ENCODE data around the gene OSBPL5. TPM values are rescaled to one million over a fixed set of nuclear protein-coding genes. Genes with fewer than 3 reads are reported as not detected.

OSBPL5 gene
- total RNA-seq, 1 experiment from 2014 or later, result 16.1 TPM

DNA sequence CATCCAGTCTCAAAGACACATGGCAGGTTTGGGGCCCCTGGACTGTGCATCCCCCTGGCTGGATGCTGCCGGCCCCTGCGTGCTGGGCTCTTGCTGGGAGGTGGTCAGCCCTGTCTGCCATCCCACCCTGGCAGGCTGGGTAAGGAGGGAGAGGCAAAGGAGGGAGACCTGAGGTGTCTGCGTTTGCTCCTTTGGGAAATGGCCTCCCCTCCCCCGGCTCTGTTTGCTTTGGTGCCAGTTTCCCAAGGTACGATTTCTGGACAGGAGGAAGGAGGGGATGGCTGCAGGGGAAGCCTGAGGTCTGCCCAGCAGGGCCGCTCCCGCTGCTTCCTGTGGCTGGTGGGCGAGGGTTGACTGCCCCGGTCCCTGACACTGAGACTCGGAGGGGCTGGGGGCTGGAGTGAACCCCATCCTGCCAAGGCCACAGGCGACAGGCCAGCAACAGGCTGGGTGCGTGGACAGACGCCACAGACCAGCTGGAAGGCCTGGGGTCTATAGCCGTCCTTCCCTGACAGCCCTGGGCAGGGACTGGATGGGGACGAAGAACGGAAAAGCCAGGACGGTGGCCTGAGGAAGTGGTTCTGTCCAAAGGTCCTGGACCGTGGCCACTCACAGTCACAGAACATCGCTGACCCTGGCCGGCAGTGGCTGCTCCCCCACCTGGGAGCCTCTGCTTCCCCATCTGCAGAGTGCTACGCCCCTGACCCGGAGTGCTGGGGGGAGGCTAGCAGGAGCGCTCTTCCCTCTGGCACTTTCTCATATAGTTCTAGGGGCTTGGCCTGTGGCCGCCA is 38.0 kb downstream of the OSBPL5 start:
- TF ChIP-seq, protein P1, sequence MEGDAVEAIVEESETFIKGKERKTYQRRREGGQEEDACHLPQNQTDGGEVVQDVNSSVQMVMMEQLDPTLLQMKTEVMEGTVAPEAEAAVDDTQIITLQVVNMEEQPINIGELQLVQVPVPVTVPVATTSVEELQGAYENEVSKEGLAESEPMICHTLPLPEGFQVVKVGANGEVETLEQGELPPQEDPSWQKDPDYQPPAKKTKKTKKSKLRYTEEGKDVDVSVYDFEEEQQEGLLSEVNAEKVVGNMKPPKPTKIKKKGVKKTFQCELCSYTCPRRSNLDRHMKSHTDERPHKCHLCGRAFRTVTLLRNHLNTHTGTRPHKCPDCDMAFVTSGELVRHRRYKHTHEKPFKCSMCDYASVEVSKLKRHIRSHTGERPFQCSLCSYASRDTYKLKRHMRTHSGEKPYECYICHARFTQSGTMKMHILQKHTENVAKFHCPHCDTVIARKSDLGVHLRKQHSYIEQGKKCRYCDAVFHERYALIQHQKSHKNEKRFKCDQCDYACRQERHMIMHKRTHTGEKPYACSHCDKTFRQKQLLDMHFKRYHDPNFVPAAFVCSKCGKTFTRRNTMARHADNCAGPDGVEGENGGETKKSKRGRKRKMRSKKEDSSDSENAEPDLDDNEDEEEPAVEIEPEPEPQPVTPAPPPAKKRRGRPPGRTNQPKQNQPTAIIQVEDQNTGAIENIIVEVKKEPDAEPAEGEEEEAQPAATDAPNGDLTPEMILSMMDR (conservative IDR thresholded peaks at IDR 0.05), result no peak
- Histone ChIP-seq H2BK12ac (ENCODE audit: insufficient read length, low read depth, low read length) (no peak overlapping the region), H2BK5ac (ENCODE audit: insufficient read length, low read length) (no peak overlapping the region), H3K9ac (ENCODE audit: extremely low read depth, insufficient read length, low read length) (no peak overlapping the region), H2BK15ac (ENCODE audit: low read depth, low read length) (no peak overlapping the region), H3K23me2 (ENCODE audit: insufficient read length, low read depth, low read length, poor library complexity, severe bottlenecking) (no peaks in the 10 kb centered on the region), H3K18ac (ENCODE audit: insufficient read length, low read depth, low read length) (no peak overlapping the region), H3K9me3 (ENCODE audit: control insufficient read depth, low read depth, low read length) (no peaks in the 10 kb centered on the region), H3K23ac (ENCODE audit: insufficient read length, low read depth, low read length) (no peak overlapping the region), H2BK120ac (ENCODE audit: low read depth, low read length, poor library complexity, severe bottlenecking) (no peak overlapping the region), H2AK5ac (ENCODE audit: insufficient read length, low read length) (no peak overlapping the region), H3K79me2 (ENCODE audit: insufficient read depth, low read length) (no peaks in the 10 kb centered on the region), H3K4me1 (ENCODE audit: insufficient read depth, low read length) (no peaks in the 10 kb centered on the region), H4K20me1 (ENCODE audit: control insufficient read depth, insufficient read depth, insufficient read length) (peaks cover 2% of the 10 kb centered on the region), H2BK20ac (ENCODE audit: low read depth, low read length, poor library complexity, severe bottlenecking) (no peak overlapping the region), H3K56ac (ENCODE audit: insufficient read length, low read depth, low read length) (no peak overlapping the region), H3K4me2 (ENCODE audit: insufficient read depth, insufficient read length, low read length) (no peak overlapping the region), H4K91ac (ENCODE audit: insufficient read length, low read depth, low read length) (no peak overlapping the region), H3K14ac (ENCODE audit: insufficient read depth, low read length) (no peak overlapping the region), H2AFZ (ENCODE audit: low read length) (no peak overlapping the region), H3K27ac (ENCODE audit: insufficient read length, low read depth, low read length) (no peak overlapping the region), H4K8ac (replicated peaks; ENCODE audit: insufficient read length, low read depth, low read length) (no peak overlapping the region), H3K79me1 (ENCODE audit: insufficient read depth, low read depth, low read length, poor library complexity, severe bottlenecking) (no peaks in the 10 kb centered on the region), H3T11ph (ENCODE audit: low read length) (no peak overlapping the region), H3K27me3 (ENCODE audit: insufficient read depth, low read length) (no peaks in the 10 kb centered on the region), H3K4ac (ENCODE audit: low read depth, low read length) (no peak overlapping the region), H4K5ac (ENCODE audit: insufficient read length, low read depth, low read length) (no peak overlapping the region)
- peak overlapping the region in 1 of 3 experiments; percentile 67; a peak in 1 of 7 replicates for H3K27ac Mint-ChIP-seq
- H3K9me3 Mint-ChIP-seq, result no peaks in the 10 kb centered on the region
- DNase-seq, result no peak
- no peaks in the 10 kb centered on the region for H3K4me1 Mint-ChIP-seq
- H3K27me3 Mint-ChIP-seq (ENCODE audit: low read depth), result no peaks in the 10 kb centered on the region
- no CpG with 5 or more reads among the region's 24 CpGs for WGBS (ENCODE audit: extremely low coverage, insufficient read length, low lambda C conversion rate)
- peaks cover 0 to 7% (median 6%) of the 10 kb centered on the region in 3 experiments; a peak in 3 of 7 replicates for H3K36me3 Mint-ChIP-seq (ENCODE audit: insufficient read depth in 1 of 3, low read depth in 3 of 3)
- no peak overlapping the region for H3K4me3 Mint-ChIP-seq
